Nephron (organoid): ENCODE data around the gene TTC6.
A peak's percentile ranks its signal among the peaks of the same experiment; 100 is the strongest.
"Not testable (repeated sequence)": the region's sequence is repeated elsewhere in the genome, so short reads cannot be mapped to it uniquely, and the experiment has no call there.

ENCODE experiments used
- H3K27ac Mint-ChIP-seq, 3 experiments: 2 replicates each; pipeline ENCODE4 v1.8.0; 2020; ENCODE audit warnings: mixed read lengths in 3 of 3, mild to moderate bottlenecking in 2 of 3, moderate library complexity in 1 of 3
- H3K27me3 Mint-ChIP-seq: 2 replicates; pipeline ENCODE4 v1.8.0; 2021; ENCODE audit warnings: low read depth, mild to moderate bottlenecking, moderate library complexity, mixed read lengths
- H3K36me3 Mint-ChIP-seq: 2 replicates; pipeline ENCODE4 v1.8.0; 2020; ENCODE audit warnings: low read depth, mixed read lengths
- H3K4me1 Mint-ChIP-seq: 2 replicates; pipeline ENCODE4 v1.8.0; 2020; ENCODE audit warnings: mixed read lengths
- H3K4me3 Mint-ChIP-seq, 3 experiments: 2 replicates each; pipeline ENCODE4 v1.8.0; 2020; ENCODE audit warnings: mild to moderate bottlenecking in 3 of 3, mixed read lengths in 3 of 3, moderate library complexity in 2 of 3
- H3K9me3 Mint-ChIP-seq: 2 replicates; pipeline ENCODE4 v1.8.0; 2020; ENCODE audit warnings: mixed read lengths
- CTCF ChIP-seq, 3 experiments: fragments of 200-600 bp; sonication (generic); IDR thresholded peaks; one replicate each; pipeline ENCODE4 v1.5.0; 2021; ENCODE audit warnings: antibody characterized with exemption in 3 of 3; ENCODE audit not compliant: unreplicated experiment in 3 of 3

Gene TTC6

GRCh38 chr14:37553935-37554550, 41.4 kb upstream of the TTC6 start:
- Mint-ChIP-seq H3K27ac (no peak overlapping the region), H3K27me3 (no peaks in the 10 kb centered on the region), H3K4me3 (no peak overlapping the region), H3K36me3 (peaks cover 24% of the 10 kb centered on the region), H3K4me1 (no peaks in the 10 kb centered on the region), H3K9me3 (peaks cover 32% of the 10 kb centered on the region)
- TF ChIP-seq CTCF (IDR thresholded peaks at IDR 0.05; ENCODE audit: unreplicated experiment in 3 of 3): no peak

GRCh38 chr14:37555596-37555995, 39.8 kb upstream of the TTC6 start:
- H3K27me3 Mint-ChIP-seq, H3K4me1 Mint-ChIP-seq, H3K4me3 Mint-ChIP-seq, H3K27ac Mint-ChIP-seq: not testable (repeated sequence)
- H3K9me3 Mint-ChIP-seq: peaks cover 32% of the 10 kb centered on the region
- peaks cover 24% of the 10 kb centered on the region for H3K36me3 Mint-ChIP-seq

- peaks cover 21% of the 10 kb centered on the region for H3K9me3 Mint-ChIP-seq
- no peak for TF ChIP-seq CTCF (IDR thresholded peaks at IDR 0.05; ENCODE audit: unreplicated experiment in 3 of 3)
- no peak overlapping the region for H3K27ac Mint-ChIP-seq
- no peaks in the 10 kb centered on the region for H3K4me1 Mint-ChIP-seq
- H3K27me3 Mint-ChIP-seq: no peaks in the 10 kb centered on the region
- H3K4me3 Mint-ChIP-seq: no peak overlapping the region
- peaks cover 22% of the 10 kb centered on the region for H3K36me3 Mint-ChIP-seq
Measured at GRCh38 chr14:37558740-37559139, 36.7 kb upstream of the TTC6 start.

- H3K27ac Mint-ChIP-seq: no peak overlapping the region
- H3K4me3 Mint-ChIP-seq: no peak overlapping the region
- peaks cover 15% of the 10 kb centered on the region for H3K9me3 Mint-ChIP-seq
- H3K36me3 Mint-ChIP-seq: peaks cover 16% of the 10 kb centered on the region
- no peaks in the 10 kb centered on the region for H3K4me1 Mint-ChIP-seq
- no peak for TF ChIP-seq CTCF (IDR thresholded peaks at IDR 0.05; ENCODE audit: unreplicated experiment in 3 of 3)
- H3K27me3 Mint-ChIP-seq: no peaks in the 10 kb centered on the region
Measured at GRCh38 chr14:37559386-37559785, 36.0 kb upstream of the TTC6 start.

- Mint-ChIP-seq H3K27ac (no peak overlapping the region), H3K27me3 (no peaks in the 10 kb centered on the region), H3K4me1 (peaks cover 6% of the 10 kb centered on the region), H3K4me3 (no peak overlapping the region), H3K36me3 (no peaks in the 10 kb centered on the region), H3K9me3 (no peaks in the 10 kb centered on the region)
- no peak for TF ChIP-seq CTCF (IDR thresholded peaks at IDR 0.05; ENCODE audit: unreplicated experiment in 3 of 3)
Measured at GRCh38 chr14:37563189-37563588, 32.2 kb upstream of the TTC6 start.

- TF ChIP-seq CTCF (IDR thresholded peaks at IDR 0.05; ENCODE audit: unreplicated experiment in 3 of 3): peak in 1 of 3 experiments; percentile 18
- peaks cover 6% of the 10 kb centered on the region for H3K4me1 Mint-ChIP-seq
- no peaks in the 10 kb centered on the region for H3K27me3 Mint-ChIP-seq
- no peak overlapping the region for H3K4me3 Mint-ChIP-seq
- H3K9me3 Mint-ChIP-seq: no peaks in the 10 kb centered on the region
- no peaks in the 10 kb centered on the region for H3K36me3 Mint-ChIP-seq
- H3K27ac Mint-ChIP-seq: no peak overlapping the region
Measured at GRCh38 chr14:37565550-37565949, 29.9 kb upstream of the TTC6 start.
